Activated naive CD8-positive, alpha-beta T cell (primary cell): ENCODE measurements around the gene CHAC2.
"Not testable (repeated sequence)": the region's sequence is repeated elsewhere in the genome, so short reads cannot be mapped to it uniquely, and the experiment has no call there.

Experiments
- H3K27ac Mint-ChIP-seq: one replicate; pipeline ENCODE4 v1.8.0; 2021; ENCODE audit warnings: mixed read lengths
- H3K27me3 Mint-ChIP-seq: one replicate; pipeline ENCODE4 v1.8.0; 2021; ENCODE audit warnings: mixed read lengths
- H3K36me3 Mint-ChIP-seq: one replicate; pipeline ENCODE4 v1.8.0; 2021; ENCODE audit warnings: mixed read lengths
- H3K4me1 Mint-ChIP-seq: one replicate; pipeline ENCODE4 v1.8.0; 2021; ENCODE audit warnings: low read depth, mixed read lengths
- H3K4me3 Mint-ChIP-seq: one replicate; pipeline ENCODE4 v1.8.0; 2021; ENCODE audit warnings: mild to moderate bottlenecking, mixed read lengths
- H3K9me3 Mint-ChIP-seq: one replicate; pipeline ENCODE4 v1.8.0; 2021; ENCODE audit warnings: low read depth, mixed read lengths

The CHAC2 gene

GRCh38 chr2:53755121-53755520 is 12.5 kb upstream of the CHAC2 start:
- Mint-ChIP-seq H3K9me3 (no peaks in the 10 kb centered on the region), H3K4me1 (peaks cover 12% of the 10 kb centered on the region), H3K4me3 (no peak overlapping the region), H3K27me3 (no peaks in the 10 kb centered on the region), H3K27ac (no peak overlapping the region), H3K36me3 (peaks cover 18% of the 10 kb centered on the region)

GRCh38 chr2:53756644-53757043 is 11.0 kb upstream of the CHAC2 start:
- no peak overlapping the region for H3K4me3 Mint-ChIP-seq
- peaks cover 20% of the 10 kb centered on the region for H3K36me3 Mint-ChIP-seq
- no peak overlapping the region for H3K27ac Mint-ChIP-seq
- no peaks in the 10 kb centered on the region for H3K27me3 Mint-ChIP-seq
- no peaks in the 10 kb centered on the region for H3K9me3 Mint-ChIP-seq
- H3K4me1 Mint-ChIP-seq: peaks cover 6% of the 10 kb centered on the region

- peaks cover 20% of the 10 kb centered on the region for H3K36me3 Mint-ChIP-seq
- not testable (repeated sequence) for H3K4me3 Mint-ChIP-seq, H3K9me3 Mint-ChIP-seq, H3K4me1 Mint-ChIP-seq, H3K27ac Mint-ChIP-seq, H3K27me3 Mint-ChIP-seq
Measured at GRCh38 chr2:53757206-53757605, 10.4 kb upstream of the CHAC2 start.

GRCh38 chr2:53765767-53766166 is 1.8 kb upstream of the CHAC2 start:
- peak overlapping the region; percentile 31 for H3K4me3 Mint-ChIP-seq

GRCh38 chr2:53768242-53768542 is 588 bp downstream of the CHAC2 start:
- no peaks in the 10 kb centered on the region for H3K27me3 Mint-ChIP-seq
- H3K27ac Mint-ChIP-seq: peak overlapping the region; percentile 99
- peak overlapping the region; percentile 96 for H3K4me3 Mint-ChIP-seq
- no peaks in the 10 kb centered on the region for H3K9me3 Mint-ChIP-seq
- H3K36me3 Mint-ChIP-seq: peaks cover 6% of the 10 kb centered on the region
- peaks cover 37% of the 10 kb centered on the region for H3K4me1 Mint-ChIP-seq

More at GRCh38 chr2:53765767-53766166, 1.8 kb upstream of the CHAC2 start:
- H3K36me3 Mint-ChIP-seq: peaks cover 5% of the 10 kb centered on the region
- H3K27me3 Mint-ChIP-seq: no peaks in the 10 kb centered on the region
- no peaks in the 10 kb centered on the region for H3K9me3 Mint-ChIP-seq
- peaks cover 33% of the 10 kb centered on the region for H3K4me1 Mint-ChIP-seq
- peak overlapping the region; percentile 41 for H3K27ac Mint-ChIP-seq

GRCh38 chr2:53769318-53769945 is 1.8 kb downstream of the CHAC2 start:
- Mint-ChIP-seq H3K4me1 (peaks cover 39% of the 10 kb centered on the region), H3K9me3 (no peaks in the 10 kb centered on the region), H3K36me3 (peaks cover 9% of the 10 kb centered on the region), H3K27ac (peak overlapping the region; percentile 16), H3K27me3 (no peaks in the 10 kb centered on the region), H3K4me3 (peak overlapping the region; percentile 96)

GRCh38 chr2:53770264-53770663 is 2.7 kb downstream of the CHAC2 start:
- Mint-ChIP-seq H3K4me3 (peak overlapping the region; percentile 24), H3K9me3 (no peaks in the 10 kb centered on the region), H3K27ac (peak overlapping the region; percentile 6)

GRCh38 chr2:53777134-53777533 is 9.5 kb downstream of the CHAC2 start:
- H3K36me3 Mint-ChIP-seq: peaks cover 14% of the 10 kb centered on the region
- H3K27me3 Mint-ChIP-seq: no peaks in the 10 kb centered on the region
- H3K27ac Mint-ChIP-seq: peak overlapping the region; percentile 41
- no peaks in the 10 kb centered on the region for H3K9me3 Mint-ChIP-seq
- H3K4me1 Mint-ChIP-seq: peaks cover 25% of the 10 kb centered on the region
- no peak overlapping the region for H3K4me3 Mint-ChIP-seq

More at GRCh38 chr2:53770264-53770663, 2.7 kb downstream of the CHAC2 start:
- Mint-ChIP-seq H3K36me3 (peaks cover 7% of the 10 kb centered on the region), H3K27me3 (no peaks in the 10 kb centered on the region), H3K4me1 (peaks cover 39% of the 10 kb centered on the region)

- peak overlapping the region; percentile 58 for H3K27ac Mint-ChIP-seq
- H3K4me1 Mint-ChIP-seq: peaks cover 34% of the 10 kb centered on the region
- H3K9me3 Mint-ChIP-seq: no peaks in the 10 kb centered on the region
- H3K27me3 Mint-ChIP-seq: no peaks in the 10 kb centered on the region
- H3K4me3 Mint-ChIP-seq: no peak overlapping the region
- H3K36me3 Mint-ChIP-seq: peaks cover 12% of the 10 kb centered on the region
Measured at GRCh38 chr2:53778536-53779162, 11.0 kb downstream of the CHAC2 start.

- Mint-ChIP-seq H3K36me3 (peaks cover 9% of the 10 kb centered on the region), H3K27ac (no peak overlapping the region), H3K9me3 (no peaks in the 10 kb centered on the region), H3K27me3 (no peaks in the 10 kb centered on the region), H3K4me3 (no peak overlapping the region), H3K4me1 (peaks cover 45% of the 10 kb centered on the region)
Measured at GRCh38 chr2:53780056-53780455, 12.5 kb downstream of the CHAC2 start.

GRCh38 chr2:53782676-53783075 is 15.1 kb downstream of the CHAC2 start:
- Mint-ChIP-seq H3K4me3 (no peak overlapping the region), H3K36me3 (peaks cover 4% of the 10 kb centered on the region), H3K27ac (no peak overlapping the region), H3K4me1 (peaks cover 49% of the 10 kb centered on the region), H3K27me3 (no peaks in the 10 kb centered on the region), H3K9me3 (no peaks in the 10 kb centered on the region)

GRCh38 chr2:53784436-53784835 is 16.8 kb downstream of the CHAC2 start:
- no peaks in the 10 kb centered on the region for H3K27me3 Mint-ChIP-seq
- H3K4me1 Mint-ChIP-seq: peaks cover 53% of the 10 kb centered on the region
- H3K9me3 Mint-ChIP-seq: no peaks in the 10 kb centered on the region
- H3K4me3 Mint-ChIP-seq: peak overlapping the region; percentile 98
- H3K27ac Mint-ChIP-seq: peak overlapping the region; percentile 80
- H3K36me3 Mint-ChIP-seq: no peaks in the 10 kb centered on the region

GRCh38 chr2:53785366-53785765 is 17.8 kb downstream of the CHAC2 start:
- no peaks in the 10 kb centered on the region for H3K27me3 Mint-ChIP-seq
- peak overlapping the region; percentile 98 for H3K4me3 Mint-ChIP-seq
- H3K9me3 Mint-ChIP-seq: no peaks in the 10 kb centered on the region
- H3K27ac Mint-ChIP-seq: peak overlapping the region; percentile 93
- peaks cover 50% of the 10 kb centered on the region for H3K4me1 Mint-ChIP-seq
- H3K36me3 Mint-ChIP-seq: no peaks in the 10 kb centered on the region

GRCh38 chr2:53786352-53786704 is 18.7 kb downstream of the CHAC2 start:
- peak overlapping the region; percentile 98 for H3K4me3 Mint-ChIP-seq
- H3K27ac Mint-ChIP-seq: peak overlapping the region; percentile 93
- peaks cover 2% of the 10 kb centered on the region for H3K36me3 Mint-ChIP-seq
- H3K4me1 Mint-ChIP-seq: peaks cover 55% of the 10 kb centered on the region
- no peaks in the 10 kb centered on the region for H3K27me3 Mint-ChIP-seq
- no peaks in the 10 kb centered on the region for H3K9me3 Mint-ChIP-seq

- Mint-ChIP-seq H3K9me3 (no peaks in the 10 kb centered on the region), H3K4me3 (peak within 1 kb of the TSS; percentile 98), H3K27me3 (no peaks in the 10 kb centered on the region), H3K4me1 (peaks cover 55% of the 10 kb centered on the region), H3K36me3 (peaks cover 2% of the 10 kb centered on the region), H3K27ac (peak within 1 kb of the TSS; percentile 93)
Measured at GRCh38 chr2:53786705-53787613, 19.4 kb downstream of the CHAC2 start, which contains the start of the genes ASB3 and ERLEC1. Gene ASB3, minus strand, starts transcription at chr2:53786953. Its CDS starts 21,381 bp downstream, at chr2:53765572. Gene ERLEC1, plus strand, starts transcription at chr2:53787044. Its CDS starts 167 bp downstream, at chr2:53787211.
